ENCODE measurements around the gene CWF19L2.
"Not testable (repeated sequence)": the region's sequence is repeated elsewhere in the genome, so short reads cannot be mapped to it uniquely, and the experiment has no call there.

Gene CWF19L2

DNA sequence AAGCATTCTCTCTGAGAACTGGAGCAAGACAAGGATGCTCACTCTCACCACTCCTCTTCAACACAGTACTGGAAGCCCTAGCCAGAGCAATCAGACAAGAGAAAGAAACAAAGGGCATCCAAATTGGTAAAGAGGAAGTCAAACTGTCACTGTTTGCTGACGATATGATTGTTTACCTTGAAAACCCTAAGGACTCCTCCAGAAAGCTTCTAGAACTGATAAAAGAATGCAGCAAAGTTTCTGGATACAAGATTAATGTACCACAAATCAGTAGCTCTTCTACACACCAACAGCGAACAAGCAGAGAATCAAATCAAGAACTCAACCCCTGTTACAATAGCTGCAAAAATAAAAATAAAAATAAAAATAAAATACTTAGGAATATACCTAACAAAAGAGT lies 56.5 kb downstream of the CWF19L2 start:
- not testable (repeated sequence) for H3K14ac ChIP-seq (ENCODE audit: low read length); H4K8ac ChIP-seq (ENCODE audit: low read depth, low read length); H3K18ac ChIP-seq (ENCODE audit: low read length); H2AFZ ChIP-seq (ENCODE audit: low read length); H3K4me3 ChIP-seq (ENCODE audit: low read length in 2 of 2); H3K4me1 ChIP-seq (ENCODE audit: control insufficient read depth in 2 of 2, insufficient read depth in 1 of 2, low read depth in 1 of 2, low read length in 2 of 2); DNase-seq (ENCODE audit: low spot score); H2BK15ac ChIP-seq (ENCODE audit: low read length); H2BK12ac ChIP-seq (ENCODE audit: low read length); H2BK5ac ChIP-seq (ENCODE audit: low read length); H3K4me2 ChIP-seq (ENCODE audit: insufficient read depth, low read length, poor library complexity, severe bottlenecking); H3K27me3 ChIP-seq (ENCODE audit: control insufficient read depth in 3 of 3, insufficient read depth in 3 of 3, low read depth in 1 of 3, low read length in 3 of 3); H3K79me1 ChIP-seq (ENCODE audit: low read depth, low read length); H3K9ac ChIP-seq (ENCODE audit: low read depth, low read length, poor library complexity); H3K4ac ChIP-seq (ENCODE audit: low read length); H2BK120ac ChIP-seq (ENCODE audit: low read depth, low read length); H4K91ac ChIP-seq (ENCODE audit: low read depth, low read length, poor library complexity); H2AK5ac ChIP-seq (ENCODE audit: low read depth, low read length); H3K27ac ChIP-seq (replicated peaks; ENCODE audit: low read length); H3K23ac ChIP-seq (ENCODE audit: low read depth, low read length, poor library complexity)
- H3K36me3 ChIP-seq (replicated peaks in 1 of 2; ENCODE audit: control insufficient read depth in 2 of 2, insufficient read depth in 2 of 2, low read length in 2 of 2): peaks cover 0 to 26% of the 10 kb centered on the region in 2 donors
- peaks cover 0 to 19% of the 10 kb centered on the region in 2 donors for H3K9me3 ChIP-seq (replicated peaks in 1 of 2; ENCODE audit: control insufficient read depth in 2 of 2, insufficient read depth in 1 of 2, low read depth in 1 of 2, low read length in 2 of 2)
- WGBS, 2 donors (ENCODE audit: extremely low coverage in 2 of 2, insufficient read length in 2 of 2, insufficient replicate concordance in 1 of 2): no CpG with 5 or more reads among the region's 2 CpGs

- Histone ChIP-seq H4K91ac (ENCODE audit: low read depth, low read length, poor library complexity) (no peak overlapping the region), H2BK15ac (ENCODE audit: low read length) (no peak overlapping the region), H3K9me3 (replicated peaks in 1 of 2; ENCODE audit: control insufficient read depth in 2 of 2, insufficient read depth in 1 of 2, low read depth in 1 of 2, low read length in 2 of 2) (peaks cover 0 to 15% of the 10 kb centered on the region in 2 donors), H3K14ac (ENCODE audit: low read length) (no peak overlapping the region), H3K27ac (replicated peaks; ENCODE audit: low read length) (no peak overlapping the region), H3K36me3 (replicated peaks in 1 of 2; ENCODE audit: control insufficient read depth in 2 of 2, insufficient read depth in 2 of 2, low read length in 2 of 2) (peaks cover 0 to 24% of the 10 kb centered on the region in 2 donors), H2BK5ac (ENCODE audit: low read length) (no peak overlapping the region), H3K79me1 (ENCODE audit: low read depth, low read length) (no peaks in the 10 kb centered on the region), H3K4me3 (ENCODE audit: low read length in 2 of 2) (no peak overlapping the region), H2AK5ac (ENCODE audit: low read depth, low read length) (no peak overlapping the region), H3K4me2 (ENCODE audit: insufficient read depth, low read length, poor library complexity, severe bottlenecking) (no peak overlapping the region), H3K23ac (ENCODE audit: low read depth, low read length, poor library complexity) (no peak overlapping the region), H2BK120ac (ENCODE audit: low read depth, low read length) (no peak overlapping the region), H3K18ac (ENCODE audit: low read length) (no peak overlapping the region), H3K27me3 (ENCODE audit: control insufficient read depth in 3 of 3, insufficient read depth in 3 of 3, low read depth in 1 of 3, low read length in 3 of 3) (no peaks in the 10 kb centered on the region), H3K4me1 (ENCODE audit: control insufficient read depth in 2 of 2, insufficient read depth in 1 of 2, low read depth in 1 of 2, low read length in 2 of 2) (peaks cover 0 to 6% of the 10 kb centered on the region in 2 donors), H3K4ac (ENCODE audit: low read length) (no peak overlapping the region), H4K8ac (ENCODE audit: low read depth, low read length) (no peak overlapping the region), H2BK12ac (ENCODE audit: low read length) (no peak overlapping the region), H2AFZ (ENCODE audit: low read length) (no peak overlapping the region), H3K9ac (ENCODE audit: low read depth, low read length, poor library complexity) (no peak overlapping the region)
- WGBS, 2 donors (ENCODE audit: extremely low coverage in 2 of 2, insufficient read length in 2 of 2, insufficient replicate concordance in 1 of 2): no CpG with 5 or more reads among the region's 4 CpGs
- DNase-seq (ENCODE audit: low spot score): no peak
Measured at GRCh38 chr11:107397357-107397756, 60.3 kb downstream of the CWF19L2 start.

- Histone ChIP-seq H4K91ac (ENCODE audit: low read depth, low read length, poor library complexity) (no peak overlapping the region), H4K8ac (ENCODE audit: low read depth, low read length) (no peak overlapping the region), H2BK120ac (ENCODE audit: low read depth, low read length) (no peak overlapping the region), H3K27ac (replicated peaks; ENCODE audit: low read length) (no peak overlapping the region), H2BK15ac (ENCODE audit: low read length) (no peak overlapping the region), H3K18ac (ENCODE audit: low read length) (no peak overlapping the region), H2AFZ (ENCODE audit: low read length) (no peak overlapping the region), H3K36me3 (replicated peaks in 1 of 2; ENCODE audit: control insufficient read depth in 2 of 2, insufficient read depth in 2 of 2, low read length in 2 of 2) (peaks cover 2 to 53% of the 10 kb centered on the region in 2 donors), H3K4me1 (ENCODE audit: control insufficient read depth in 2 of 2, insufficient read depth in 1 of 2, low read depth in 1 of 2, low read length in 2 of 2) (peaks cover 0 to 6% of the 10 kb centered on the region in 2 donors), H3K4me3 (ENCODE audit: low read length in 2 of 2) (no peak overlapping the region), H2AK5ac (ENCODE audit: low read depth, low read length) (no peak overlapping the region), H3K4ac (ENCODE audit: low read length) (no peak overlapping the region), H3K4me2 (ENCODE audit: insufficient read depth, low read length, poor library complexity, severe bottlenecking) (no peak overlapping the region), H3K9ac (ENCODE audit: low read depth, low read length, poor library complexity) (no peak overlapping the region), H3K23ac (ENCODE audit: low read depth, low read length, poor library complexity) (no peak overlapping the region), H3K14ac (ENCODE audit: low read length) (no peak overlapping the region), H3K27me3 (ENCODE audit: control insufficient read depth in 3 of 3, insufficient read depth in 3 of 3, low read depth in 1 of 3, low read length in 3 of 3) (no peaks in the 10 kb centered on the region), H3K79me1 (ENCODE audit: low read depth, low read length) (no peaks in the 10 kb centered on the region), H2BK12ac (ENCODE audit: low read length) (no peak overlapping the region), H2BK5ac (ENCODE audit: low read length) (no peak overlapping the region), H3K9me3 (replicated peaks in 1 of 2; ENCODE audit: control insufficient read depth in 2 of 2, insufficient read depth in 1 of 2, low read depth in 1 of 2, low read length in 2 of 2) (no peaks in the 10 kb centered on the region)
- no CpG with 5 or more reads among the region's 3 CpGs for WGBS, 2 donors (ENCODE audit: extremely low coverage in 2 of 2, insufficient read length in 2 of 2, insufficient replicate concordance in 1 of 2)
- DNase-seq (ENCODE audit: low spot score): no peak
Measured at GRCh38 chr11:107392611-107393010, 65.0 kb downstream of the CWF19L2 start.

- H3K9me3 ChIP-seq (replicated peaks in 1 of 2; ENCODE audit: control insufficient read depth in 2 of 2, insufficient read depth in 1 of 2, low read depth in 1 of 2, low read length in 2 of 2); H2AK5ac ChIP-seq (ENCODE audit: low read depth, low read length); H3K27me3 ChIP-seq (ENCODE audit: control insufficient read depth in 3 of 3, insufficient read depth in 3 of 3, low read depth in 1 of 3, low read length in 3 of 3); H3K23ac ChIP-seq (ENCODE audit: low read depth, low read length, poor library complexity); H3K4ac ChIP-seq (ENCODE audit: low read length); H4K91ac ChIP-seq (ENCODE audit: low read depth, low read length, poor library complexity); H3K18ac ChIP-seq (ENCODE audit: low read length); H2BK12ac ChIP-seq (ENCODE audit: low read length); H4K8ac ChIP-seq (ENCODE audit: low read depth, low read length); H3K79me1 ChIP-seq (ENCODE audit: low read depth, low read length); H2AFZ ChIP-seq (ENCODE audit: low read length); H2BK15ac ChIP-seq (ENCODE audit: low read length); DNase-seq (ENCODE audit: low spot score); H3K27ac ChIP-seq (replicated peaks; ENCODE audit: low read length); H3K4me1 ChIP-seq (ENCODE audit: control insufficient read depth in 2 of 2, insufficient read depth in 1 of 2, low read depth in 1 of 2, low read length in 2 of 2); H3K9ac ChIP-seq (ENCODE audit: low read depth, low read length, poor library complexity); H3K4me2 ChIP-seq (ENCODE audit: insufficient read depth, low read length, poor library complexity, severe bottlenecking); H2BK120ac ChIP-seq (ENCODE audit: low read depth, low read length); H3K14ac ChIP-seq (ENCODE audit: low read length); H2BK5ac ChIP-seq (ENCODE audit: low read length); H3K4me3 ChIP-seq (ENCODE audit: low read length in 2 of 2): not testable (repeated sequence)
- WGBS, 2 donors (ENCODE audit: extremely low coverage in 2 of 2, insufficient read length in 2 of 2, insufficient replicate concordance in 1 of 2): no CpG with 5 or more reads among the region's 4 CpGs
- H3K36me3 ChIP-seq (replicated peaks in 1 of 2; ENCODE audit: control insufficient read depth in 2 of 2, insufficient read depth in 2 of 2, low read length in 2 of 2): peaks cover 2 to 54% of the 10 kb centered on the region in 2 donors
Measured at GRCh38 chr11:107390701-107391100, 66.9 kb downstream of the CWF19L2 start.

All from neuronal stem cell (in vitro differentiated cells).